Aorta (tissue), 5 donors: ENCODE data around the gene MAT2A. TPM values are rescaled to one million over a fixed set of nuclear protein-coding genes. Genes with fewer than 3 reads are reported as not detected.
"Not testable (repeated sequence)": the region's sequence is repeated elsewhere in the genome, so short reads cannot be mapped to it uniquely, and the experiment has no call there.

ENCODE experiments used
- ATAC-seq: fragments of 200-7000 bp; cut with Tn5 transposase; one replicate; pipeline ENCODE4 v1.9.1; 2022; ENCODE audit warnings: moderate library complexity; ENCODE audit not compliant: low FRiP score
- DNase-seq, 2 donors: peaks; one replicate each; pipeline ENCODE4 v3.0.0-alpha.2; 2020
- H3K27ac ChIP-seq, 2 donors: one replicate each; pipeline ENCODE4 v1.5.1; 2013; ENCODE audit warnings: low read length in 2 of 2, mild to moderate bottlenecking in 2 of 2, moderate library complexity in 2 of 2, control low read depth in 1 of 2, inconsistent platforms in 1 of 2, low read depth in 1 of 2
- H3K27me3 ChIP-seq, 2 donors: one replicate each; pipeline ENCODE4 v1.6.1; 2013; ENCODE audit warnings: control low read depth in 1 of 2, low read length in 1 of 2, mild to moderate bottlenecking in 1 of 2, moderate library complexity in 1 of 2; ENCODE audit not compliant: insufficient read depth in 2 of 2, control insufficient read depth in 1 of 2
- H3K36me3 ChIP-seq, 2 donors: one replicate each; pipeline ENCODE4 v1.6.1; 2013; ENCODE audit warnings: control low read depth in 1 of 2, low read length in 1 of 2, mild to moderate bottlenecking in 1 of 2; ENCODE audit not compliant: insufficient read depth in 2 of 2, control insufficient read depth in 1 of 2
- H3K4me1 ChIP-seq, 2 donors: one replicate each; pipeline ENCODE4 v1.6.1; 2013; ENCODE audit warnings: low read length in 2 of 2, control low read depth in 1 of 2, mild to moderate bottlenecking in 1 of 2, moderate library complexity in 1 of 2; ENCODE audit not compliant: insufficient read depth in 2 of 2, control insufficient read depth in 1 of 2
- H3K4me3 ChIP-seq, 2 donors: one replicate each; pipeline ENCODE4 v1.5.1; 2013; ENCODE audit warnings: low read length in 2 of 2, control low read depth in 1 of 2, mild to moderate bottlenecking in 1 of 2
- H3K9me3 ChIP-seq: one replicate; pipeline ENCODE4 v1.6.1; 2013; ENCODE audit warnings: mild to moderate bottlenecking, low read length; ENCODE audit not compliant: control insufficient read depth
- WGBS, 2 donors: extraction: QIAGEN DNeasy Blood & Tissue Kit; methylation state at CpG; one replicate each; pipeline ENCODE4 v1.1.7; 2013; 5-methylcytosine and 5-hydroxymethylcytosine counted together
- intact Hi-C, 2 donors: fragments of 100-400 bp; cut with DNase I; formaldehyde crosslinking; loops; one replicate each; pipeline versions ENCODE4 v1.14.2 to v1.15.0; 2022
- polyA plus RNA-seq, 2 donors: library from polyadenylated mRNA; stranded (reverse); fragments of 200-250 nt; gene quantifications; one replicate each; pipeline ENCODE4 v1.2.3, GENCODE V29; 2013
- total RNA-seq, 2 donors: library from RNA; stranded (reverse); fragmentation: NEBNext Ultra II Directional; extraction: Animal tissue kit (Norgen Biotek cat#: 25700); gene quantifications; one replicate each; pipeline ENCODE4 v1.2.1, GENCODE V29; 2021
- donor health status: healthy with polysubstance abuse.
- donor health status: Bipolar disorder and iron deficiency.
- donor health status: DM: no; HTN: no; CAD: no.
- donor health status: DM: no; HTN: no; CAD: no.
- donor health status: DM: yes; HTN: yes; CAD: no.

Gene MAT2A
- total and polyA plus RNA-seq, 4 donors = 48.8 to 397 (median 180) TPM

- no peaks in the 10 kb centered on the region for H3K9me3 ChIP-seq
- H3K4me1 ChIP-seq = no peaks in the 10 kb centered on the region
- DNase-seq = no peak
- peaks cover 0 to 2% of the 10 kb centered on the region in 2 donors for H3K27me3 ChIP-seq
- peaks cover 0 to 4% of the 10 kb centered on the region in 2 donors for H3K36me3 ChIP-seq
- no peak for ATAC-seq
- H3K4me3 ChIP-seq = peak overlapping the region in 1 of 2 donors; percentile 94
- WGBS, 2 donors = 33 to 35% methylated on average over 5 of the region's 5 CpGs
- intact Hi-C loops = no loop called here
- H3K27ac ChIP-seq = peak overlapping the region in 1 of 2 donors; percentile 27
Measured at GRCh38 chr2:85541753-85542457, 2.9 kb downstream of the MAT2A start.

GRCh38 chr2:85542777-85543176 lies 3.8 kb downstream of the MAT2A start:
- H3K36me3 ChIP-seq = peaks cover 0 to 4% of the 10 kb centered on the region in 2 donors
- 77 to 78% methylated on average over 4 of the region's 4 CpGs for WGBS, 2 donors

GRCh38 chr2:85544254-85544691 lies 5.3 kb downstream of the MAT2A start:
- H3K27ac ChIP-seq, H3K9me3 ChIP-seq, H3K27me3 ChIP-seq, H3K36me3 ChIP-seq, H3K4me1 ChIP-seq, intact Hi-C loops, ATAC-seq, H3K4me3 ChIP-seq, DNase-seq: not testable (repeated sequence)
- WGBS, 2 donors = 38 to 61% methylated on average over 3 of the region's 3 CpGs

More at GRCh38 chr2:85542777-85543176, 3.8 kb downstream of the MAT2A start:
- no peaks in the 10 kb centered on the region for H3K4me1 ChIP-seq
- intact Hi-C loops = no loop called here
- H3K27ac ChIP-seq = no peak overlapping the region
- no peak overlapping the region for H3K4me3 ChIP-seq
- no peak for ATAC-seq
- no peaks in the 10 kb centered on the region for H3K9me3 ChIP-seq
- no peak for DNase-seq
- peaks cover 0 to 2% of the 10 kb centered on the region in 2 donors for H3K27me3 ChIP-seq

- intact Hi-C loops, DNase-seq, H3K9me3 ChIP-seq, H3K4me1 ChIP-seq, H3K4me3 ChIP-seq, H3K27ac ChIP-seq, H3K27me3 ChIP-seq, H3K36me3 ChIP-seq, ATAC-seq: not testable (repeated sequence)
- WGBS, 2 donors = 51 to 54% methylated on average over 5 of the region's 5 CpGs
Measured at GRCh38 chr2:85544915-85545779, 6.2 kb downstream of the MAT2A start.

- WGBS, 2 donors = 81 to 83% methylated on average over 5 of the region's 5 CpGs
- ATAC-seq (no peak), DNase-seq (no peak)
- no peaks in the 10 kb centered on the region for H3K4me1 ChIP-seq
- H3K27ac ChIP-seq = no peak overlapping the region
- no peaks in the 10 kb centered on the region for H3K27me3 ChIP-seq
- no peaks in the 10 kb centered on the region for H3K9me3 ChIP-seq
- peaks cover 0 to 5% of the 10 kb centered on the region in 2 donors for H3K36me3 ChIP-seq
- intact Hi-C loops = no loop called here
- no peak overlapping the region for H3K4me3 ChIP-seq
Measured at GRCh38 chr2:85545780-85546240, 6.8 kb downstream of the MAT2A start.

GRCh38 chr2:85547089-85547858 lies 8.3 kb downstream of the MAT2A start:
- intact Hi-C loops = no loop called here
- ATAC-seq = no peak
- H3K27me3 ChIP-seq = no peaks in the 10 kb centered on the region

GRCh38 chr2:85547859-85548607 lies 9.1 kb downstream of the MAT2A start:
- 71 to 72% methylated on average over 6 of the region's 6 CpGs for WGBS, 2 donors
- Histone ChIP-seq H3K36me3 (peaks cover 4 to 9% of the 10 kb centered on the region in 2 donors), H3K27ac (no peak overlapping the region), H3K27me3 (no peaks in the 10 kb centered on the region), H3K4me3 (no peak overlapping the region), H3K9me3 (no peaks in the 10 kb centered on the region), H3K4me1 (no peaks in the 10 kb centered on the region)
- ATAC-seq (no peak), DNase-seq (no peak)
- intact Hi-C loops = no loop called here

More at GRCh38 chr2:85547089-85547858, 8.3 kb downstream of the MAT2A start:
- Histone ChIP-seq H3K9me3 (no peaks in the 10 kb centered on the region), H3K36me3 (peaks cover 4 to 7% of the 10 kb centered on the region in 2 donors), H3K4me1 (no peaks in the 10 kb centered on the region), H3K27ac (no peak overlapping the region), H3K4me3 (no peak overlapping the region)
- 84 to 85% methylated on average over 1 of the region's 1 CpG for WGBS, 2 donors
- no peak for DNase-seq

GRCh38 chr2:85548608-85548900 lies 9.6 kb downstream of the MAT2A start:
- H3K27me3 ChIP-seq = no peaks in the 10 kb centered on the region
- 40 to 51% methylated on average over 2 of the region's 2 CpGs for WGBS, 2 donors
- no peaks in the 10 kb centered on the region for H3K4me1 ChIP-seq
- H3K27ac ChIP-seq = no peak overlapping the region
- no peak overlapping the region for H3K4me3 ChIP-seq
- DNase-seq (no peak), ATAC-seq (no peak)
- H3K36me3 ChIP-seq = peaks cover 4 to 11% of the 10 kb centered on the region in 2 donors
- H3K9me3 ChIP-seq = no peaks in the 10 kb centered on the region
- intact Hi-C loops = no loop called here
